GM19463 (cell line): ENCODE results near the gene LRRC74A.

ENCODE experiments used
- ATAC-seq: cut with Tn5 transposase; IDR thresholded peaks from one replicate; pipeline ENCODE4 v1.9.1; 2021; ENCODE audit warnings: mild to moderate bottlenecking, moderate library complexity; ENCODE audit not compliant: unreplicated experiment

The LRRC74A gene

GRCh38 chr14:76918256-76918781, 92.1 kb downstream of the LRRC74A start:
- no peak for ATAC-seq

GRCh38 chr14:76918782-76919394, 92.7 kb downstream of the LRRC74A start:
- ATAC-seq: no peak
